H1 (cell line): ENCODE measurements around the gene RTCA. TPM values are rescaled to one million over a fixed set of nuclear protein-coding genes. Genes with fewer than 3 reads are reported as not detected.

Experiments
- CTCF ChIA-PET: fragments of 300-600 bp; sonication (Branson Sonifier 250); formaldehyde crosslinking; loops from one replicate; lab custom pipeline; 2021; ENCODE audit not compliant: partially characterized antibody; lab: Charles Lee
- POLR2A ChIA-PET: fragments of 300-600 bp; sonication (Branson Sonifier 250); formaldehyde crosslinking; loops from one replicate; lab custom pipeline; 2021; ENCODE audit warnings: inconsistent platforms; ENCODE audit not compliant: partially characterized antibody; lab: Charles Lee
- DNase-seq, 2 experiments: peaks; one replicate each; pipeline versions ENCODE4 v3.0.0 to v3.0.0-alpha.2; 2010 to 2022; ENCODE audit warnings: low spot score in 2 of 2, low read depth in 1 of 2, mixed read lengths in 1 of 2
- FAIRE-seq: peaks from 2 replicates; lab custom pipeline; 2011; peaks lifted over from hg19 to GRCh38; lab: Jason Lieb, UNC
- H2AFZ ChIP-seq: 2 replicates; pipeline ENCODE4 v1.8.1; 2012; ENCODE audit warnings: low read length, inconsistent platforms
- H2AK5ac ChIP-seq: 2 replicates; pipeline ENCODE4 v1.6.1; 2013; ENCODE audit warnings: low read depth, low read length
- H2BK120ac ChIP-seq: replicated peaks from 2 replicates; pipeline ENCODE3; 2013; ENCODE audit warnings: low read depth, low read length, inconsistent platforms
- H2BK12ac ChIP-seq: 2 replicates; pipeline ENCODE4 v1.6.1; 2013; ENCODE audit warnings: low read depth, low read length
- H2BK15ac ChIP-seq: 2 replicates; pipeline ENCODE4 v1.6.1; 2013; ENCODE audit warnings: low read length
- H2BK20ac ChIP-seq: 2 replicates; pipeline ENCODE4 v1.6.1; 2013; ENCODE audit warnings: low read length
- H2BK5ac ChIP-seq: 2 replicates; pipeline ENCODE4 v1.6.1; 2013; ENCODE audit warnings: low read depth, low read length
- H3K14ac ChIP-seq: 2 replicates; pipeline ENCODE4 v1.6.1; 2013; ENCODE audit warnings: inconsistent platforms; ENCODE audit not compliant: insufficient read length
- H3K18ac ChIP-seq: 2 replicates; pipeline ENCODE4 v1.6.1; 2013; ENCODE audit warnings: low read length; ENCODE audit errors: extremely low read depth
- H3K23ac ChIP-seq: 2 replicates; pipeline ENCODE4 v1.6.1; 2013; ENCODE audit warnings: inconsistent platforms; ENCODE audit not compliant: insufficient read length
- H3K23me2 ChIP-seq: 2 replicates; pipeline ENCODE4 v1.6.1; 2013; ENCODE audit warnings: low read depth, low read length
- H3K27ac ChIP-seq: 2 replicates; pipeline ENCODE4 v1.6.1; 2011; ENCODE audit warnings: low read depth, low read length, inconsistent platforms
- H3K27me3 ChIP-seq, 4 experiments: replicated peaks in 1 of 4; 1 replicate in 1 of 4; 2 replicates in 3 of 4; pipeline versions ENCODE4 v1.6.1 to v1.8.1; 2011 to 2013; ENCODE audit warnings: low read length in 3 of 4, mild to moderate bottlenecking in 3 of 4, inconsistent platforms in 2 of 4, mixed read lengths in 2 of 4, moderate library complexity in 1 of 4; ENCODE audit not compliant: control insufficient read depth in 3 of 4, insufficient read depth in 3 of 4; ENCODE audit errors: extremely low read depth in 1 of 4
- H3K36me3 ChIP-seq, 4 experiments: 2 replicates each; pipeline versions ENCODE4 v1.6.1 to v1.8.1; 2011 to 2013; ENCODE audit warnings: mild to moderate bottlenecking in 4 of 4, low read length in 3 of 4, moderate library complexity in 2 of 4, control low read depth in 1 of 4, inconsistent platforms in 1 of 4; ENCODE audit not compliant: insufficient read depth in 4 of 4, control insufficient read depth in 2 of 4
- H3K4ac ChIP-seq: replicated peaks from 2 replicates; pipeline ENCODE3; 2013; ENCODE audit warnings: low read length, low read depth, mixed read lengths, inconsistent platforms; ENCODE audit not compliant: insufficient read length
- H3K4me1 ChIP-seq, 4 experiments: replicated peaks in 1 of 4; 1 replicate in 1 of 4; 2 replicates in 3 of 4; pipeline versions ENCODE4 v1.6.1 to v1.8.1; 2011 to 2013; ENCODE audit warnings: low read length in 3 of 4, inconsistent platforms in 2 of 4, mixed read lengths in 1 of 4; ENCODE audit not compliant: insufficient read depth in 4 of 4, control insufficient read depth in 3 of 4
- H3K4me2 ChIP-seq, 2 experiments: 2 replicates each; pipeline versions ENCODE4 v1.6.1 to v1.8.1; 2011 to 2013; ENCODE audit warnings: low read depth in 2 of 2, low read length in 2 of 2, control low read depth in 1 of 2, inconsistent platforms in 1 of 2, mild to moderate bottlenecking in 1 of 2; ENCODE audit not compliant: insufficient read depth in 1 of 2
- H3K4me3 ChIP-seq, 4 experiments: fragments of 200-600, 300-600 bp in 1 of 4; sonication (generic), shearing (Covaris generic), sonication (Bioruptor Twin) in 1 of 4; 2 replicates each; pipeline versions ENCODE4 v1.5.1 to v1.8.1; 2011 to 2016; ENCODE audit warnings: low read length in 4 of 4, low read depth in 3 of 4, control low read depth in 2 of 4, inconsistent platforms in 2 of 4, mild to moderate bottlenecking in 2 of 4, mixed read lengths in 1 of 4, moderate library complexity in 1 of 4; ENCODE audit not compliant: insufficient read depth in 2 of 4; ENCODE audit errors: extremely low read depth in 1 of 4
- H3K56ac ChIP-seq: replicated peaks from 2 replicates; pipeline ENCODE3; 2013; ENCODE audit warnings: low read depth, mild to moderate bottlenecking, mixed read lengths, low read length, inconsistent platforms; ENCODE audit not compliant: insufficient read length
- H3K79me1 ChIP-seq: 2 replicates; pipeline ENCODE4 v1.6.1; 2013; ENCODE audit warnings: low read depth, low read length, control low read depth
- H3K79me2 ChIP-seq, 2 experiments: 2 replicates each; pipeline versions ENCODE4 v1.6.1 to v1.8.1; 2012 to 2013; ENCODE audit warnings: low read length in 2 of 2, mild to moderate bottlenecking in 2 of 2, inconsistent platforms in 1 of 2; ENCODE audit not compliant: insufficient read depth in 2 of 2, control insufficient read depth in 1 of 2
- H3K9ac ChIP-seq, 4 experiments: replicated peaks in 1 of 4; 1 replicate in 1 of 4; 2 replicates in 3 of 4; pipeline versions ENCODE4 v1.6.1 to v1.8.1; 2011 to 2013; ENCODE audit warnings: low read depth in 3 of 4, low read length in 3 of 4, control low read depth in 2 of 4, mild to moderate bottlenecking in 2 of 4, moderate library complexity in 2 of 4, inconsistent platforms in 1 of 4; ENCODE audit errors: extremely low read depth in 1 of 4
- H3K9me3 ChIP-seq, 2 experiments: 2 replicates each; pipeline versions ENCODE4 v1.6.1 to v1.8.1; 2012 to 2013; ENCODE audit warnings: mild to moderate bottlenecking in 2 of 2, moderate library complexity in 2 of 2, control low read depth in 1 of 2, inconsistent platforms in 1 of 2, low read depth in 1 of 2, low read length in 1 of 2, mixed read lengths in 1 of 2; ENCODE audit not compliant: insufficient read depth in 2 of 2
- H4K20me1 ChIP-seq, 2 experiments: replicated peaks in 1 of 2; 2 replicates each; pipeline versions ENCODE3 to v1.8.1; 2011 to 2013; ENCODE audit warnings: inconsistent platforms in 2 of 2, low read length in 2 of 2, mild to moderate bottlenecking in 1 of 2; ENCODE audit not compliant: insufficient read depth in 2 of 2, control insufficient read depth in 1 of 2
- H4K5ac ChIP-seq: 2 replicates; pipeline ENCODE4 v1.6.1; 2013; ENCODE audit warnings: low read length, low read depth, mixed read lengths, inconsistent platforms; ENCODE audit not compliant: insufficient read length
- H4K8ac ChIP-seq: 2 replicates; pipeline ENCODE4 v1.8.0; 2013; ENCODE audit warnings: mild to moderate bottlenecking, moderate library complexity, low read length, inconsistent platforms; ENCODE audit not compliant: insufficient read depth; ENCODE audit errors: extremely low read depth
- H4K91ac ChIP-seq: replicated peaks from 2 replicates; pipeline ENCODE3; 2013; ENCODE audit warnings: low read length, mixed read lengths, inconsistent platforms; ENCODE audit not compliant: insufficient read length
- polyA plus RNA-seq, 7 experiments: library from polyadenylated mRNA; depleted of rRNA in 3 of 7; stranded (reverse) in 5 of 7; unstranded in 2 of 7; fragments of >200 nt in 5 of 7; fragments of 200-250 nt in 2 of 7; gene quantifications; 1 replicate in 5 of 7; 2 replicates in 1 of 7; 4 replicates in 1 of 7; pipeline versions ENCODE4 v1.2.1 to v1.2.3, GENCODE V29; 2011 to 2013; ENCODE audit warnings: missing spikeins in 2 of 7, mixed read lengths in 2 of 7
- total RNA-seq: library from RNA; stranded (reverse); fragmentation: NEBNext Ultra II Directional; extraction: Animal tissue kit (Norgen Biotek cat#: 25700); gene quantifications from 2 replicates; pipeline ENCODE4 v1.2.1, GENCODE V29; 2021
- TF ChIP-seq, protein P1 (sequence below): fragments of 300-600 bp; sonication (generic); IDR thresholded peaks from 2 replicates; pipeline ENCODE4 v1.7.1; 2012; ENCODE audit warnings: low read length, moderate library complexity, mild to moderate bottlenecking, inconsistent platforms; ENCODE audit not compliant: insufficient replicate concordance

Gene RTCA
- total and polyA plus RNA-seq, 2 of the 8 experiments (the other 6 are each of a cell fraction or from before 2014, with no cell fraction given): 13.8 to 31.6 TPM

DNA sequence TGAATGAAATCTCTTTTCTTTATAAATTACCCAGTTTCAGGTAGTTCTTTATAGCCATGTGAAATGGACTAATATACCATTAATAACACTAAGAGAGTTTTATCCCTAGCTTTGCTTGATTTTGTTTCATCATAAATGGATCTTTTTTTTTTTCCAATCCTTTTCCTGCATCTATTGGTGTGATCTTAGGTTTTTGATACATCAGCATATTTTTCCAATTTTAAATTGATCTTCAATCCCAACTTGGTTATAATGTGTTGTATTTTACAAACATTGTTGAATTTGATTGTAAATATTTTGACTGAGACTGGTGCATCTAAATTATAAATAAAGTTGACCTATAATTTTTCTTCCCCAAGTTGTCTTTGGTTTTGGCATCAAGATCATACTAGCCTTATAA is 4.3 kb upstream of the RTCA start:
- H4K8ac ChIP-seq: no peak overlapping the region
- CTCF ChIA-PET: no interaction called here
- POLR2A ChIA-PET: no interaction called here
- TF ChIP-seq, protein P1, sequence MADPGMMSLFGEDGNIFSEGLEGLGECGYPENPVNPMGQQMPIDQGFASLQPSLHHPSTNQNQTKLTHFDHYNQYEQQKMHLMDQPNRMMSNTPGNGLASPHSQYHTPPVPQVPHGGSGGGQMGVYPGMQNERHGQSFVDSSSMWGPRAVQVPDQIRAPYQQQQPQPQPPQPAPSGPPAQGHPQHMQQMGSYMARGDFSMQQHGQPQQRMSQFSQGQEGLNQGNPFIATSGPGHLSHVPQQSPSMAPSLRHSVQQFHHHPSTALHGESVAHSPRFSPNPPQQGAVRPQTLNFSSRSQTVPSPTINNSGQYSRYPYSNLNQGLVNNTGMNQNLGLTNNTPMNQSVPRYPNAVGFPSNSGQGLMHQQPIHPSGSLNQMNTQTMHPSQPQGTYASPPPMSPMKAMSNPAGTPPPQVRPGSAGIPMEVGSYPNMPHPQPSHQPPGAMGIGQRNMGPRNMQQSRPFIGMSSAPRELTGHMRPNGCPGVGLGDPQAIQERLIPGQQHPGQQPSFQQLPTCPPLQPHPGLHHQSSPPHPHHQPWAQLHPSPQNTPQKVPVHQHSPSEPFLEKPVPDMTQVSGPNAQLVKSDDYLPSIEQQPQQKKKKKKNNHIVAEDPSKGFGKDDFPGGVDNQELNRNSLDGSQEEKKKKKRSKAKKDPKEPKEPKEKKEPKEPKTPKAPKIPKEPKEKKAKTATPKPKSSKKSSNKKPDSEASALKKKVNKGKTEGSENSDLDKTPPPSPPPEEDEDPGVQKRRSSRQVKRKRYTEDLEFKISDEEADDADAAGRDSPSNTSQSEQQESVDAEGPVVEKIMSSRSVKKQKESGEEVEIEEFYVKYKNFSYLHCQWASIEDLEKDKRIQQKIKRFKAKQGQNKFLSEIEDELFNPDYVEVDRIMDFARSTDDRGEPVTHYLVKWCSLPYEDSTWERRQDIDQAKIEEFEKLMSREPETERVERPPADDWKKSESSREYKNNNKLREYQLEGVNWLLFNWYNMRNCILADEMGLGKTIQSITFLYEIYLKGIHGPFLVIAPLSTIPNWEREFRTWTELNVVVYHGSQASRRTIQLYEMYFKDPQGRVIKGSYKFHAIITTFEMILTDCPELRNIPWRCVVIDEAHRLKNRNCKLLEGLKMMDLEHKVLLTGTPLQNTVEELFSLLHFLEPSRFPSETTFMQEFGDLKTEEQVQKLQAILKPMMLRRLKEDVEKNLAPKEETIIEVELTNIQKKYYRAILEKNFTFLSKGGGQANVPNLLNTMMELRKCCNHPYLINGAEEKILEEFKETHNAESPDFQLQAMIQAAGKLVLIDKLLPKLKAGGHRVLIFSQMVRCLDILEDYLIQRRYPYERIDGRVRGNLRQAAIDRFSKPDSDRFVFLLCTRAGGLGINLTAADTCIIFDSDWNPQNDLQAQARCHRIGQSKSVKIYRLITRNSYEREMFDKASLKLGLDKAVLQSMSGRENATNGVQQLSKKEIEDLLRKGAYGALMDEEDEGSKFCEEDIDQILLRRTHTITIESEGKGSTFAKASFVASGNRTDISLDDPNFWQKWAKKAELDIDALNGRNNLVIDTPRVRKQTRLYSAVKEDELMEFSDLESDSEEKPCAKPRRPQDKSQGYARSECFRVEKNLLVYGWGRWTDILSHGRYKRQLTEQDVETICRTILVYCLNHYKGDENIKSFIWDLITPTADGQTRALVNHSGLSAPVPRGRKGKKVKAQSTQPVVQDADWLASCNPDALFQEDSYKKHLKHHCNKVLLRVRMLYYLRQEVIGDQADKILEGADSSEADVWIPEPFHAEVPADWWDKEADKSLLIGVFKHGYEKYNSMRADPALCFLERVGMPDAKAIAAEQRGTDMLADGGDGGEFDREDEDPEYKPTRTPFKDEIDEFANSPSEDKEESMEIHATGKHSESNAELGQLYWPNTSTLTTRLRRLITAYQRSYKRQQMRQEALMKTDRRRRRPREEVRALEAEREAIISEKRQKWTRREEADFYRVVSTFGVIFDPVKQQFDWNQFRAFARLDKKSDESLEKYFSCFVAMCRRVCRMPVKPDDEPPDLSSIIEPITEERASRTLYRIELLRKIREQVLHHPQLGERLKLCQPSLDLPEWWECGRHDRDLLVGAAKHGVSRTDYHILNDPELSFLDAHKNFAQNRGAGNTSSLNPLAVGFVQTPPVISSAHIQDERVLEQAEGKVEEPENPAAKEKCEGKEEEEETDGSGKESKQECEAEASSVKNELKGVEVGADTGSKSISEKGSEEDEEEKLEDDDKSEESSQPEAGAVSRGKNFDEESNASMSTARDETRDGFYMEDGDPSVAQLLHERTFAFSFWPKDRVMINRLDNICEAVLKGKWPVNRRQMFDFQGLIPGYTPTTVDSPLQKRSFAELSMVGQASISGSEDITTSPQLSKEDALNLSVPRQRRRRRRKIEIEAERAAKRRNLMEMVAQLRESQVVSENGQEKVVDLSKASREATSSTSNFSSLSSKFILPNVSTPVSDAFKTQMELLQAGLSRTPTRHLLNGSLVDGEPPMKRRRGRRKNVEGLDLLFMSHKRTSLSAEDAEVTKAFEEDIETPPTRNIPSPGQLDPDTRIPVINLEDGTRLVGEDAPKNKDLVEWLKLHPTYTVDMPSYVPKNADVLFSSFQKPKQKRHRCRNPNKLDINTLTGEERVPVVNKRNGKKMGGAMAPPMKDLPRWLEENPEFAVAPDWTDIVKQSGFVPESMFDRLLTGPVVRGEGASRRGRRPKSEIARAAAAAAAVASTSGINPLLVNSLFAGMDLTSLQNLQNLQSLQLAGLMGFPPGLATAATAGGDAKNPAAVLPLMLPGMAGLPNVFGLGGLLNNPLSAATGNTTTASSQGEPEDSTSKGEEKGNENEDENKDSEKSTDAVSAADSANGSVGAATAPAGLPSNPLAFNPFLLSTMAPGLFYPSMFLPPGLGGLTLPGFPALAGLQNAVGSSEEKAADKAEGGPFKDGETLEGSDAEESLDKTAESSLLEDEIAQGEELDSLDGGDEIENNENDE: no peak

More for the DNA sequence above, 4.3 kb upstream of the RTCA start:
- Histone ChIP-seq H4K5ac (no peak overlapping the region), H3K4me3 (no peak overlapping the region), H2AFZ (no peak overlapping the region), H3K4me2 (no peak overlapping the region), H2BK5ac (no peak overlapping the region), H3K18ac (no peak overlapping the region), H2AK5ac (no peak overlapping the region), H3K79me1 (no peaks in the 10 kb centered on the region), H3K23ac (no peak overlapping the region), H3K79me2 (peaks cover 0 to 4% of the 10 kb centered on the region in 2 experiments; a peak in 2 of 4 replicates), H4K20me1 (no peaks in the 10 kb centered on the region), H4K91ac (no peak overlapping the region), H2BK12ac (no peak overlapping the region), H3K4me1 (peaks cover 0 to 3% (median under 1%) of the 10 kb centered on the region in 4 experiments; a peak in 3 of 7 replicates), H2BK120ac (no peak overlapping the region), H3K27ac (no peak overlapping the region), H3K36me3 (peaks cover 0 to 4% (median 0%) of the 10 kb centered on the region in 4 experiments; a peak in 2 of 8 replicates), H3K9ac (no peak overlapping the region), H3K56ac (no peak overlapping the region), H3K9me3 (no peaks in the 10 kb centered on the region), H2BK20ac (no peak overlapping the region), H2BK15ac (no peak overlapping the region), H3K27me3 (no peaks in the 10 kb centered on the region), H3K4ac (no peak overlapping the region), H3K23me2 (no peaks in the 10 kb centered on the region), H3K14ac (no peak overlapping the region)
- DNase-seq (no peak), FAIRE-seq (no peak)
